ENCODE results near the gene ZFTA.
"Not testable (repeated sequence)": the region's sequence is repeated elsewhere in the genome, so short reads cannot be mapped to it uniquely, and the experiment has no call there.

Gene ZFTA

DNA sequence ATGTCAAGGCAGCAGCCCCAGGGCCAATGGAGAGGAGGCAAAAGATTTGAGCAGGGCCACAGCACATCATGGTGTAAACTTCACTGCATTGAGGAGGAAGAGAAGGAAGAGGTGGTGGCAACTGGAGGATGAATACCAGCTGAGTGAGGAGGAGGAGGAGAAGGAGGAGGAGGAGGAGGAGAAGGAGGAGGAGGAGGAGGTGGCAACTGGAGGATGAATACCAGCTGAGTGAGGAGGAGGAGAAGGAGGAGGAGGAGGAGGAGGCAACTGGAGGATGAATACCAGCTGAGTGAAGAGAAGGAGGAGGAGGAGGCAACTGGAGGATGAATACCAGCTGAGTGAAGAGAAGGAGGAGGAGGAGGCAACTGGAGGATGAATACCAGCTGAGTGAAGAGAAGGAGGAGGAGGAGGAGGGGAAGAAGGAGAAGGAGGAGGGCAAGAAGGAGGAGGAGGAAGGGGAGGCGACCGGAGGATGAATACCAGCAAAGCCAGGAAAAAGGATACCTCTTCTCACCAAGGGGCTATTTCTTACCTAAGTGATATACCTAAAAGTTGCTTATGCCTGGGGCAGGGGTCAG, 3.3 kb upstream of the ZFTA start:
- DNase-seq: not testable (repeated sequence)

DNA sequence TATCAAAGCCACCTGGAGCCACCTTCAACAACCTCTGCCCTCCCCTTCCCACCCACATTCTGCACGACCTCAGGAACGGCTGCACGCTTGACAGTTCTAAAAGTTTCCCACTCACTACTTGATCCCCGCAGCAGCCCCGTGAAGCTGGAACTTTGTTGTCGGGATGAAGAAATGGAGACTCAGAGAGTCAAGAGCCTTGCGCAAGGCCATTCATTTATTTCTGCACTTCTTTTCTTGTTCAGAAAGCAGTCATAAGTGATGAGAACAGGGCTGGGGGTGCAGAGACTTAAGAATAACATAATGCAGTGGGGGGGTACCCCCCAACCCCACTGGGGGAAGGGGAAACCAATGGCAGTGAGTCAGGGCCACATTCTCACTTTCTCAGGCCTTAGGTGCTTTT, 2.2 kb upstream of the ZFTA start:
- no peak for DNase-seq

DNA sequence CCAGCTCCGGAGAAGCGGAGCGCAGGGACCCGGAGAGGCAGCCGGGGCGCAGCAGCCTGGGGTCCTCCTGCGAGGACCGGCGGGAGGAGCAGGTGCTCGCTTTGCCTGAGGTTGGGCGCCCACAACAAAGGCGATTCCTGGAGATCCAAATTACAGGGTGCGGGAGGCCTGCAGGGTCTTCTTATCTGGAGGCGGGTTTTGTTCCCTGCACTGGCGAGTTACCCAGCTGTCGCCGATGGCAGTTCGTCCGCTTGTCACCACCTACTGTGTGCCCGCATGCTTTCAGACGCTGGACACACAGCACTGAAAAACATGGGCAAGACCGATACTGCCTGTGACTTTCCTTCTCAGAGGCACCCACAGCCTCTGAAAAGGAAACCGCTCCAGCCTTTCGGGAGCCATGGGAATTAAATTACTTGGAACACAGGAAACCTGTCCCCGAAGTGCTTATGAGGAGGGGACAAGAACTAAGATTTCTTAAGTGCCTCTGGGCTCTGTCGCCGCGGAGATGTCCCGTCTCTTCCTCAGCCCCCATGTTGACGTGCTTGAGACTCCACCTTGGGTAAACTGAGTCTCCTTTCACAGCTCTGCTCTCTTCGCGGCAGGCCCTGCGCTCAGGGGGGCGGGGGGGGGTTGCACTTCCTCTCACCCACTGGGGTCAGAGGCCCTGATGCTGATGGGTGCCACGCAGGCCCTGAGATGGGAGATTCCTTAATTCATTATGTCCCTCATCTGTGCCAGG, 1.3 kb upstream of the ZFTA start:
- DNase-seq: no peak

DNA sequence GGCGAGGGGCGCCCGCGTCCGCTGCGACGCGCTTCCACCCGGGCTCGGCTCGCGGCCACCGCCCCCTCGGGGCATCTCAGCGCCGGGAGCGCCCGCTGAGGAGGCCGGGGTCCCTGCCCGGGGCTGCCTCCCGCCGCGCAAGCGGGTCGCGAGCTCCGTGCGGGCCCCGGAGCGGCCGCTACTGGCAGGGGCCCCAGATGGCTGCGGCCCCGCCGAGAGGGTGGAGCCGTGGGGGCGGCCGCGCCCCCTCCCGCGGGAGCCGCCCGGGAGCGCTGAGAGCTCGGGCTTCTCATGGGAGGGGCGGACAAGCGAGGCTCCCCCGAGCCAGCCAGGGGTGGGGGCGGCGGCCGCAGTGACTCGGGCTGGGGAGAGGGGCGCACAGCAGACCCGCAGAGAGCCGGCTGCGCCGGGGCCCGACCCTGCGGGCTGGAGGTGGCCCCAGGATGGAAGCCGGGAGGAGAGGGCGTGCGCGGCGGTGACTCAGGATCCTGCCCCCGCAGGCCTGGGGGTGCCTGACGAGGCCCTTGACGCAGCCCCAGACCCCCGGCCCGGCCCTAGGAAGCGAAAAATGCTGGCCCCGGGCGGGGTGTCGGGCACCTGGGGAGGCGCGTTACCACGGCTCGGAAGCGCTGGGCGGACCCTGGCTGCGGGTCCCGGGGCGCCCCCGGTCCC, 603 bp upstream of the ZFTA start:
- DNase-seq: peak; percentile 45

DNA sequence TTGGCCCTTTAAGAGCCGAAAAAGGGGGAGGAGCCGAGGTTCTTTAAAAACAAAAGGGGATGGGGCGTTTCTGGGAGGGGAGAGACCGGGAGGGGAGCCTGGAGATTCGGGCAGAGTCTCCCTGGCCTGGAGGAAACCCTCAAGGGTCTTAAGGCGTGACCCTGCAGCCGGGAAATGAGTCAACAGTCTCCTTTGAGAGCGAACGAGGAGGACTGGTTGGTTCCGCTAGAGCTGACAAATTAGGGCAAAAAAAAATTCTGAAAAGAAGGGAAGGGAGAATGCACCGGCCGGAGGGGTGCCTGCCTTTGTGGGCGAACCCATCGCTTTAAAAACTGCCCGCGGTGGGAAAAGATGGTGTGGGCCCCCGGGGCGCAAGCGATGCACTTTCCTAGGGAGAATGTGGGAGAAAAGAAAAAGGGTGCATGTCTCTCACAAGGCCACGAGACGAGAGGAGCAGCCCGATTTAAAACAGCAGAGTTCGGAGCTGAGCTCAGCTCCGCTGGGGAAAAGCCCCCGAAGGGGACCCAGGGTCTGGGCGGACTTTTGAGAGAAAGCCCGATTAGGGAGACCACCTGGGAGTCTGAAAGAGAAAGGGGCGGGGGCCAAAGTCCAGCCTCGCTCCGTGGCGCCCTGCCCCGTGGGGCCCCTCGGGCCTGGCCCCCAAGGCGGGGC, 874 bp downstream of the ZFTA start:
- DNase-seq: peak; percentile 47

DNA sequence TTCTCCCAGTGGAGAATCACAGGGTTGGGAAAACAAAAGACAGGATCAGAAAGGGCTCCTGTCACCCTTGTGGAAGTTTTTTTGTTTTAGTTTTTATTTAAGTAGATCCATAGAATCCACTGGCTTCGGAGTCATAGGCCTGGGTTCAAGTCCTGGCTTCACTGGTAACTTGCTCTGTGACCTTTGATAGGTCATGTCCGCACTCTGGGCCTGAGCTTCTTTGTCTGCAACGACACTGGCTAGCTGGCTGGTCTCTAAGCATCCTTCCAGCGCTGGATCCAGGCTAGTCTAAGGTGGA, 1.4 kb downstream of the ZFTA start:
- DNase-seq: no peak

DNA sequence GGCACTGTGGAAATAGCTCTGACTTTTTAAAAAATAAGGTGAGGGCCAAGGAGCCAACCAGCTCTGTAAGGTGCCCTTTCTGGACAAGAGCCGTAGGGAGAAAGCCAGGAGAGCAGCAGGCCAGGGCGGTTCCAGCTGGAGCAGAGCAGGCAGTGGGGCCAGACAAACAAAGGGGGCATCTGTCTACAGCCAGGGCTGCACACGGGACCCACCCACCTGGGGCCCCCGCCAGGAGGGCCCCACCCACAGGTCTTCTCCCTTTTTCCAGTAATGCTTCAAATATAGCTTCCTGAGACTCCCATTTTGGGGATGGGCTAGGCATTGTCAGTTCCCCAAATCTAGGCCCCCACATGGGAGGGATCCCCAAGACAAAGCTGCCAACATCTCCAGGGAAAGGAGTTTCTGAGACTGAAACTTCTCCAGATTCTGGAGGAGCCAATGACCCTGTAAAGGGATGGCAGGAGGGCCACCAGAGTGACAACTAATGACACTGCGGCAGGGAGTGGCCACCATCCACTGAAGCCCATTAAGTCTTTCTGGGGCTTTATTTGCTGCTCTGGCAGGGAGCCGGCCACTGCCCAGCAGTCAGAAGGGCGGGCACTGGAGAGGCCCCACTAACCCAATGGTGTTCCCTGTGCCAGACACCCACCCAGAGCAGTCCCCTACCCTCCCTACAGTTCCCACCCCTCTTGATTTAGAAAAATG, 1.9 kb downstream of the ZFTA start:
- DNase-seq: no peak

DNA sequence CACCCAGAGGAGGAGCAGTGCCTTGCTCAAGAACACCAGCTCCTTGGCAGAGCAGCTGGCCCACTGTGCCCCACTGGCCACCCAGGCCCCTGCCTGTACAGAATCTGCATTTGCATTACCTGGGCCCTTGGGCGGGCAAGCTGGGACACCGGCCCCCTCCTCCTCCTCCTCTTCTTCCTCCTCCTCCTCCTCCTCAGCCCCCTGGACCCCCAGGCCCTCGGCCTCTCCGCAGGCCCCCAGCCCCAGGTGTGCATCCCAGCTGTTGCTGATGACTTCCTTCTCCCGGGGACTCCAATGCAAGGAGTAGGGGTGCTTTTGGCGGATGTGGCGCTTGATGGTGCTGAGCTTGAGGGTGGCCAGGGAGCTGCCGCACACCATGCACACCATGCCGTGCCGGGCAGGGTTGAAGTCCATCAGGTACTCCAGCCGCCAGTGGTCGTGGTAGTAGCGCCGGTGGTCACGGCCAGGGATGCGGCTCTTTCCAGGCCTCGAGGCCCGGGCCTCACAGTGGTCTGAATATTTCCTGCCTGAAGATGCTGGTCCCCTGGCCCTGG, 2.8 kb downstream of the ZFTA start:
- DNase-seq: no peak

DNA sequence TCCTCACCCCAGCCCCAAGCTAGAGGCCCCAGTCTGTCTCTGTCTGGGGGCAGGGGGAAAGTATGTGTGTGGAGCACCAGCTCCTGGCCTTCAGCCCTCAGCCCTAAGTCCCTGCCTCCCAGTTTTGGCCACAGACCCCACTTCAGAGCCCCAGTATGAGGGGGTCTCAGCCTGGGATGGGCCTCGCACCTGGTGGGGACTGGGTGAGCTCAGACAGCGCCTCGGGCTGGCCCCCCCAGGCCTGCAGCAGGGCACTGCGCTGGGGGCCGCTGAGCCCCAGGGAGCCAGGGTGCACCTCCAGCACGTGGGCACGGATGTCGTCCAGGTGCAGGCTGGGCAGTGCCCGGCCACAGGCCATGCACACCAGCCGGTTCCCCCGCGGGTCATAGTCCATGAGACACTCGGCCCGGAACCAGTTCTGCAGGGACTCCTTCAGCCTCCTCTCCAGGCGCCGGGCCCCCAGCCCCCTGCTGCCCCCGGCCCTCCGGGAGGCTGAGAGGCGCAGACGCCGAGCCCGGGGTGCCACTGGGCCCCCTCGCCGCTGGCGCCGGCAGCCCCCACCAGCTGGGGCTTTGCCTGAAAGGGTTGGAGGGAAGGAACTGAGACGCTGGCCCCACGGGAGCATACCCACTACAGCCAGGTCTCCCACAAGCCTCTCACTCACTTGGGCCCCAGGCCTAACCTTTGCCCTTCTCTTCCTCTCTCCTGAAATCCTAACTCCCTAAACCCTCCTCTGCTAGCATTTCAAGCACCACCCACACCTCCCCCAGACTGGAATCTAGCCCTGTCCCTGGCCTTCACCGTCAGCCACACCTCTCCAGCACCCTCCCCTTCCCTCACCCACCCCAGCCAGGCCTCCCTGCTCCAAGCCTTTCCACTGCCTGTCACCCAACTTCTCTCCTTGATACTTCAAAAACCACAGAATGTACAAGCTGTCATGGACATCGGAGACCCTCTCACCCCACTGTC, 3.6 kb downstream of the ZFTA start:
- no peak for DNase-seq

DNA sequence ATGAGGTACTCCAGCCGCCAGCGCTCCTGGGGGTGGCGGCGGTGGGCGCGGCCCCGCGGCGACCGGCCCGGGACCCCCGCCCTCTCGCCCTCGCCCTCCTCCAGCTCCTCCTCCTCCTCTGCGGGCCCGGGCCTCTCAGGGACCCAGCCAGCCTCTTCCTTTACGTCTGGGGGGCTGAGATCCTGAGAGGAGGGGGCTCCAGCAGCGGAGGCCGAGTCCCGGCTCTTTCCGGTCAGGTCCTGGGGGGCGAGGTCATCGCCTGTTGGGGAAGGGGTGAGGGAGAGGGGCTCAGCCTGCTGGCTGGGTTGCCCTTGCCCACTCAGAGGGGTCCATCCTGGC, 4.3 kb downstream of the ZFTA start:
- no peak for DNase-seq

DNA sequence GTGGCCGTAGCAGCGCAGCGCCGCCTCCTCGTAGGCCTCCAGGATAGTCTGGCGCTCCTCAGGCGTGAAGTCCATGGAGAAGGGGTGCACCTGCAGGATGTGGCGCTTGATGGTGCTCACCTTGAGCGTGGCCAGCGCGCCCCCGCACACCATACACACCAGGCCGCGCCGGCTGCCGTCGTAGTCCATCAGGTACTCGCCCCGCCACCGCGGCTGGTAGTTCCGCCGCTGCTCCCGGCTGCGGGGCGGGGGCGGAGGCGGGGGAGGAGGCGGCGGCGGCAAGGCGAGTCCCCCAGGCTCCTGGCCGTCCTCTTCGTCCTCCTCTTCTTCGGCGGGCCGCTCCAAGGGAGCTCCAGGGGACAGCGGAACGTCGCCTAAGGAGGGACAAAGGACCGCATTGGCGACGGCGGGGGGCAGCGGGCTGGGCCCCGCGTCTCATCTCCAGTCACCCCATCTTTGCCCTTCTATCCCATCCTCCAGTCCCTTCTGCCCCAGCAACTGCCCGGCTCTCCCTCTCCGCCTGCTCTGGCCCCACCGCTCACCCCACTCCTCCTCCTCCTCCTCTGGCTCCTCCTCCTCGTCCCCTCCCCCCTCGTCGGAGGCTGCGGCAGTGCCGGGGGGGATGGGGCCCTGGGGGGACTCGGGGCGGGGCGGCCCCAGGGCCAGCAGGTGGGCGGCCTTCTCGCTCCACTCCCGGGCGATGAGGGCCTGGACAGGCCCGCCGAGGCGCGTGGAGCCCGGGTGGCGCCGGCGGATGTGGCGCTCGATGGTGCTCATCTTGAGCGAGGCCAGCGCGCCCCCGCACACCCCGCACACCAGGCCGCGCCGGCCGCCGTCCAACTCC, 4.9 kb downstream of the ZFTA start:
- no peak for DNase-seq

DNA sequence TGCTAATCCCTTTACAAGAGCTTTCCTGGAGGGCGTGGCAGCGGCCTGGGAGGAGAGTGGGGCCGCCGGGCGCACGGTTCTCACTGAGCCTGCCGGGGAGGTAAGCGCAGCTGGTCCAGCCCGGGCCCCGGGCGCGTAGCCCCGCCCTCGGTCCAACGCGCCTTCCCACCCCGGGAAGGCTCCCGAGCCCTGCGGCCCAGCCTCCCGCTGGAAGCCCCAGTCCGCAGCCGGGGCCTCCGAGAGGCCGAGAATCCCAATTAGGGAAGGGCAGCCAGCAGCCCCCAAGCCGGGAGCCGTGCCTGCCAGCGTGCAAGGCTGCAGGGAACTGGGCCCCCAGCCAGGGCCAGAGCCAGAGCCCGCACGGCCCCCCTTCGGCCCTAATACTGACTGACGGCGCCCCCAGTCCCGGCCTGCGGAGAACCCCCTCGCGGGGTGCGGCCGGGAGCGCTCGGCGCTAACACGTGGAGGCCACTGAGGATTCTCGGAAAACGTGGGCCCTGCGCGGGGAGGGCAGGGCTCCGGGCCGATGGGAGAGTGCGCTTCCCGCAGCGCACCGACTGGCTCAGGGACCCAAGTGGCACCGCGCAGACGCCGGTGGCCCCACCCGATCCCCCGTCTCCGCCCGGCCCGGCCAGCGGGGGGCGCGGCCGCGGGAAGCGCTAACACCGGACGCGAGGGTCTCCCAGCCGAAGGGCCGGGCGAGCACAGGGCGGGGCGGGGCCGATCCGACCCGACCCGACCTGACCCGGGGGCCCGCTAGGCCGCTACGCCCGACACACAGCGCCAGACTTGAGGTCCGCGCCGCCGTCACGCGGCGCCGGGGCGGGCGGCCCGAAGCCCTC, 5.7 kb downstream of the ZFTA start:
- DNase-seq: no peak

DNA sequence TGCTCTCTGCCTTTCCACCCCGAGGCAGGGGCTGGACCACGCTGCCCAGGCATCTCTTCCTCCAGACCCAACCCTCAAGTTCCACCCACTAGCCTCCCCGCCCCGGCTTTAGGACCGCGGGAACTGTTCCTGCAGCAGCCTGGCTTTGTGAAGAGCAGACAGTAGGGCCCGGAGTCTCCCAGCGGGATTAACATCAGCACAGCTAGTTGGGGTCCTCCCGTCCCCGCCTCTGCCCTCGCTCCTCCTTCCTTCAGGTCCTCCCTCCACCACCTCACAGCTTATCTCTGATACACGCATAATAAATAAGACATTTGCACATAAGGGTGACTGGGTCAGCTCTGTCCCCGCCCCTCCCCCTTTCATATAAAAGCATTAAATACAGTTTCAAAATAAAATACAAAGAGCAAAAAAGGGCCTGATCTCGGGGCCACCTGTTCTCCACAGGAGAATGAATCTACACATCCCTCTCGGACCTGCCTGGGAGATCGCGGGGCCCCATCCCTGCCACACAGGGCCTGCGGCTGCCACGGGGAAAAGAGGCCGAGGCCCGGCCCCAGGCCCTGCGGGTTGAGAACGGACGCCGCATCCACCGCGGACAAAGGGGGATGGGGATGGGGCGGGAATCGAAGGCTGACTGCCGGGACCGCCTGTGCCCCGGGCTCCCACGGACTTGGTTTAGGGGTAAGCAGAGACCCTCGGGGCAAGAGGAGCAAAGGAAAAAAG, 6.5 kb downstream of the ZFTA start:
- no peak for DNase-seq

DNA sequence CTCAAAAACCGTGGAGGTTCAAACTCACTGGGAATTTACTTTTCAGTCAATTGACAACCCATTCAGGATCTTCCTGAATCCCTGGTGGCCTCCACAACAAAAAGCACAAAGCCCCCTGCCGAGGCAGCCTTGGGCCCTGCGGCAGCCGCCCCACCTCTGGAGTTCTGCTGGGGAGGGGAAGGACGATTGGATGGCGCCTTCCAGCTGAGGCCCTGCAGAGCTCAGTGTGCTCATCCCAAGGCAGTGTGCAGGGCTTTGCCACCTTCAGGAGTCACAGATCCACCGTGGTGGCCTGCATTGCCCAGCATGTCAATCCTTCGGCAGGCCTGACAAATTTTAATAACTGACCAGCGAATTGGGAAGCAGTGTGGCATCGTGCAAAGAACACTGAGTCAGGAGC, 7.4 kb downstream of the ZFTA start:
- no peak for DNase-seq

DNA sequence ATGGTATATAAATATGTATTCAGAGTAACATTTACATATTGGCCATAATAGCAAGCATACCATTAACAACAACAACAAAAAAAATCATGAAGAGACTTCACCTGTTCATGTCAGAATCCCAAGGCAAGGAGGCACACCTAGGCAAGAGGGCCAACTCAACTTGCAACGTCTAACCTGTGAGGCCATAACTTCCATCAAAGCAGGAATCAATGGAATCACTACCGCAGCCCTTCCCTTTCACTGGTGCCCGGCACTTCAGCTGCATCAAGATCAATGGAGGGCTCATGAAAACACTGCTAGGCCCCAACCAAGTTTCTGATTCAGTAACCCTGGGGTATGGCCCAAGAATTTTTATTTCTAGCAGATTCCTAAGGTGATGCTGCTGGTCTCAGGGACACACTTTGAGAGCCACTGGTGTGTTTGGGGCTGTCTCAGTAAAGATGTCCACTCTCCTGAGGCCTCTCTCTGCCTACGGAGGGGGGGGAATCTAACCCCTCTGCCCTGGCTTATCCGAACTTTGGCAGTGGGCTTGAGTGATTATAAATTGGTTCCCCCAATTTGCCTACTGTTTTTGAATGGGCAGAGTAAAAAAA, 8.0 kb downstream of the ZFTA start:
- DNase-seq: no peak

DNA sequence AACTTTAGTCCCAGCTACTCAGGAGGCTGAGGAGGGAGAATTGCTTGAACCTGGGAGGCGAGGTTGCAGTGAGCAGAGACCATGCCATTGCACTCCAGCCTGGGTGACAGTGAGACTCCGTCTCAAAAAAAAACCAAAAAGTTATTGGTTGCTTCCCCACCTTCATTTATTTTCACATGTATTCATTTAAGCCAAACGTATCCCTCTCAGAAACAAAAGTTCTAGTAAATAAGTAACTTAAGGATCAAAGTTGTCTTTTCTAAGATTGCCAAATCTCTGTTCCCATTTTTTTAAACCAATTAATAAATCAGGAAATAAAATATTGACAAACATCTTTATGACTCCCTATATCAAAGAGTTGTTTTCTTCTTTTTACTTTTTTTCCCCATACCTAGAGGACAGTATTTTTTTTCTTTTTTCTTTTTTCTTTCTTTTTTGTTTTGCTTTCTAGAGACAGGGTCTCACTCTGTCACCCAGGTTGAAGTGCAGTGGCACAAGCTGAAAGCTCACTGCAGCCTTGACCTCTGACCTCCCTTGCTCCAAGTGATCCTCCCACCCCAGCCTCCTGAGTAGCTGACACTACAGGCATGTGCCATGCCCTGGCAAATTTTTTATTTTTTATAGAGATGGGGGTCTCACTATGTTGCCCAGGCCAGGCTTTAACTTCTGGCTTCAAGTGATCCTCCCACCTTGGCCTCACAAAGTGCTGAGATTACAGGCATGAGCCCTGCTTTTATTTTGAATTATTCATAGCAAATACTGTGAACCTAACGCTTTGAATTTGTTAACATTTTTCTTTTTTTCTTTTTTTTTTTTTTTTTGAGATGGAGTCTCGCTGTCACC, 11.4 kb downstream of the ZFTA start:
- no peak for DNase-seq

DNA sequence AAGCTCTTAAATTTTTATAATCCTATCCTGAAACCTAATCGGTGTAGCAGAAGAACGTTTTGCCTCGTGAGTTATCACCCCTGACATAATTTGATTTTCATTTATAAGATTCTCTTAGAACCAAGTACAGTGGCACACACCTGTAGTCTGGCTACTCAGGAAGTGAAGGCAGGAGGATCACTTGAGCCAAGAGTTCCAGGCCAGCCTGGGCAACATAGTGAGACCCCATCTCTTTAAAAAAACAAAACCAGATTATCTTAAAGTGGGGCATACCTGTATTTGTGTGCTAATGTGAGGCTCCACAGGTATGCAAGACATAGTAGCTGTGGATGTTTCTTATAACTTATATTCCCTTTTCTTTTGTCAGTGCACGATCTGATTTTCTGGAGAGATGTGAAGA, 19.0 kb downstream of the ZFTA start:
- no peak for DNase-seq

DNA sequence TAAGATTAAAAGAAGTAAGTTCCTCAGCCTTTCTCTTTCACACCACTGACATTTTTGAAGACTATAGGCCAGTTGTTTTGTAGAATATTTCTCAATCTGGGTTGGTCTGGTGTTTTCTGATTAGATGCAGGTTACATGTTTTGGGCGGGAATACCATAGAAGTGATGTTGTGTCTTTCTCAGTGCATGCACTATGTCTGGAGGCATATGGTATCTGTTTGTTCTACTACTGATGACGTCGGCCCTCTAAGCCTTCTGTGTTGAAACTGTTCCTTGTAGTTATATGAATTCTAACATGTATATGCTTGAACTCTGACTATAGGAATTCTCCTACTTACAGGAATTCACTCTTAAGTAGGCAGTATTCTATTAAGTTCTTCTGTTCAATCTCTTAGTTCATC, 21.6 kb downstream of the ZFTA start:
- DNase-seq: no peak
